NT2/D1 (cell line): Measurements from ENCODE around the gene HOXB2.

Experiments used
- SUZ12 ChIP-seq: IDR thresholded peaks from 2 replicates; pipeline ENCODE4 v1.6.1; 2011; ENCODE audit not compliant: insufficient read length, insufficient read depth; ENCODE audit errors: extremely low read depth
- YY1 ChIP-seq: IDR thresholded peaks from 2 replicates; pipeline ENCODE4 v1.6.1; 2011; ENCODE audit not compliant: insufficient read length, insufficient read depth
- ZNF274 ChIP-seq: IDR thresholded peaks from 2 replicates; pipeline ENCODE4 v1.6.1; 2011; ENCODE audit warnings: mild to moderate bottlenecking, low read depth, low read length

DNA sequence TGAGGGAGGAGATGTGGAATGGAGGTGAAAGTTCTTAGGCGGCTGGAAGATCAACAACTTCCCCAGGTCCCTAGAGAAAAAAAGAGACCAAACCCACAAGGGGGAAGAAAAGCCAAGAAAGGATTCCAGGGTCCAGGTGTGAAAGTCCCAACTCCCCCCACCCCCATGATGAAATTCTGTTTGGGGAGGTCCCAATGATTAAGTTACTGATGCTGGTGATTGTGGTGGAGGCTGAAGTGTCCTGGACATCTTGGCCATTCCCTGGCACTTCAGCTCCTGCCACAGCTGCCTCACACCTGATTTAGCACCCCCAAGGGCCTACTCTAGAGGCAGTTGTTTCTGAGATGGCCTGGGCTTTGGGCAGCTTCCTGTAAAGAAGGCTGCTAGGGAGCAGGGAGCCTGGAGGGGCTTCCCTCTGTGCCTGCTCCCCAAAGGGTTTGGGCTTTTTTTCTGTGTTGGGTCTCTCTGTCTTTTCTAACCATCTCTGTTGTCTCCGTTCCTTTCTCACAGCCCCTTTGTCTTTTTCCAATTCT is 20.2 kb upstream of the HOXB2 start:
- no peak for TF ChIP-seq YY1
- TF ChIP-seq ZNF274: no peak
- no peak for TF ChIP-seq SUZ12
